22Rv1 (cell line): ENCODE results near the gene SAMD13.

Source experiments
- H3K27ac ChIP-seq: fragments of 450-650 bp; 2 replicates; pipeline ENCODE4 v1.5.1; 2017
- ZFX ChIP-seq: fragments of 450-650 bp; IDR thresholded peaks from 2 replicates; pipeline ENCODE4 v1.6.1; 2017; ENCODE audit warnings: antibody characterized with exemption, borderline replicate concordance
- TF ChIP-seq, protein P1 (sequence below): fragments of 450-650 bp; IDR thresholded peaks from 2 replicates; pipeline ENCODE4 v1.5.1; 2017; ENCODE audit warnings: mild to moderate bottlenecking

Gene SAMD13

DNA sequence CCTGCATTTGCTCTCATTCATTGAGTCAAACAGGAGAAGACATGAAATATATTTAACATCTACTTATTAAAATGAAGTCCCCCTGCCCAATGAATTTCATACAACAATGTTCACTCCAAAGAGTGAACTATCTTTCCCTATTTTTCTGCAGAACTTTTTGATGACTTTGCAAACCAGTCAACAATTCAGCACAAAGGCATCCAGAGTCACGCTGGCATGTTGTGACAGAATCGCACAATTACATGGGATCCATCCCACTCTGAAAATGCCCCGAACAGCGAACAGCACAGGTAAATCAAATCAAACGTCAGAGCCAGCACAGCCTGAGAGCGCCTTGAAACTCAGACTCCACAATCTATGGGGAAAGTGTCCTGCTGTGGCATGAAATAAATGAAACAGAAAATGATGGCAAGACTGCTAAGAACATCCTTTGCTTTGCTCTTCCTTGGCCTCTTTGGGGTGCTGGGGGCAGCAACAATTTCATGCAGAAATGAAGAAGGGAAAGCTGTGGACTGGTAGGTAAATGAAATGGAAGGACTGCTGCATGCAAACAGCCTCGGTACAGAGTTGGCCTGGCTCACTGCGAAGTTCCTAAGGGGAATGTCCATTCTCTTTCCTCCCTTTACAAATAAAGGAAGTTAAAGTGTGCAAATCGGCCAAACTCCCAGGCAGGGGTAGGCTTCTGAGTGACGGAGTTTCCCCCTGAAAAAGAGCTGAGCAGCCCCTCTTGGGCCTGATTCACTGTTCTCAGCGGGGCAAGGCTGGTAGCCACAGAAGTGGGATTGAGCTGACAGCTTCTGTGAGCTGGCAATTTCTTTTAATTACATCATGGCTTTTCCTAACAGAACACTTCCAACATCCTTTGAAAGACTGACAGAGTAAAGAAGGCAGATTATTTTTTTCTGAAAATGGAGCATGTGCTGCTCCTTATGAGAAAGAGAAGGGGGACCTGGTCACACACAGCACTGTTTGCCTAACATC, 97.0 kb downstream of the SAMD13 start, which contains the start of gene DNASE2B:
DNASE2B (plus strand) TSS at position 310 of the 981 bp plus-strand sequence; CDS start at position 391, 81 bp downstream.
- no peak within 1 kb of the TSS for H3K27ac ChIP-seq
- TF ChIP-seq, protein P1, sequence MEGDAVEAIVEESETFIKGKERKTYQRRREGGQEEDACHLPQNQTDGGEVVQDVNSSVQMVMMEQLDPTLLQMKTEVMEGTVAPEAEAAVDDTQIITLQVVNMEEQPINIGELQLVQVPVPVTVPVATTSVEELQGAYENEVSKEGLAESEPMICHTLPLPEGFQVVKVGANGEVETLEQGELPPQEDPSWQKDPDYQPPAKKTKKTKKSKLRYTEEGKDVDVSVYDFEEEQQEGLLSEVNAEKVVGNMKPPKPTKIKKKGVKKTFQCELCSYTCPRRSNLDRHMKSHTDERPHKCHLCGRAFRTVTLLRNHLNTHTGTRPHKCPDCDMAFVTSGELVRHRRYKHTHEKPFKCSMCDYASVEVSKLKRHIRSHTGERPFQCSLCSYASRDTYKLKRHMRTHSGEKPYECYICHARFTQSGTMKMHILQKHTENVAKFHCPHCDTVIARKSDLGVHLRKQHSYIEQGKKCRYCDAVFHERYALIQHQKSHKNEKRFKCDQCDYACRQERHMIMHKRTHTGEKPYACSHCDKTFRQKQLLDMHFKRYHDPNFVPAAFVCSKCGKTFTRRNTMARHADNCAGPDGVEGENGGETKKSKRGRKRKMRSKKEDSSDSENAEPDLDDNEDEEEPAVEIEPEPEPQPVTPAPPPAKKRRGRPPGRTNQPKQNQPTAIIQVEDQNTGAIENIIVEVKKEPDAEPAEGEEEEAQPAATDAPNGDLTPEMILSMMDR, result no peak
- TF ChIP-seq ZFX, result no peak
